ENCODE results near the gene TCF7L2. TPM values are rescaled to one million over a fixed set of nuclear protein-coding genes. Genes with fewer than 3 reads are reported as not detected.
A peak's percentile ranks its signal among the peaks of the same experiment; 100 is the strongest.

TCF7L2 gene
- total RNA-seq, 1 donor from 2014 or later, result 44.4 TPM

GRCh38 chr10:113047963-113048781 is 98.1 kb downstream of the TCF7L2 start:
- Histone ChIP-seq H3K27me3 (no peaks in the 10 kb centered on the region), H3K36me3 (no peaks in the 10 kb centered on the region), H3K27ac (peak overlapping the region; percentile 17), H3K4me1 (peaks cover 70% of the 10 kb centered on the region), H3K9me3 (no peaks in the 10 kb centered on the region), H3K4me3 (no peak overlapping the region)
- no peak for DNase-seq (ENCODE audit: extremely low spot score in 2 of 2)
- intact Hi-C loops (cut with DNase I), result no loop called here
- TF ChIP-seq POLR2A (IDR thresholded peaks at IDR 0.05) (no peak), POLR2AphosphoS5 (IDR thresholded peaks at IDR 0.05; ENCODE audit: insufficient read depth in 1 of 2, low read depth in 1 of 2) (no peak)
- TF ChIP-seq, protein P1, sequence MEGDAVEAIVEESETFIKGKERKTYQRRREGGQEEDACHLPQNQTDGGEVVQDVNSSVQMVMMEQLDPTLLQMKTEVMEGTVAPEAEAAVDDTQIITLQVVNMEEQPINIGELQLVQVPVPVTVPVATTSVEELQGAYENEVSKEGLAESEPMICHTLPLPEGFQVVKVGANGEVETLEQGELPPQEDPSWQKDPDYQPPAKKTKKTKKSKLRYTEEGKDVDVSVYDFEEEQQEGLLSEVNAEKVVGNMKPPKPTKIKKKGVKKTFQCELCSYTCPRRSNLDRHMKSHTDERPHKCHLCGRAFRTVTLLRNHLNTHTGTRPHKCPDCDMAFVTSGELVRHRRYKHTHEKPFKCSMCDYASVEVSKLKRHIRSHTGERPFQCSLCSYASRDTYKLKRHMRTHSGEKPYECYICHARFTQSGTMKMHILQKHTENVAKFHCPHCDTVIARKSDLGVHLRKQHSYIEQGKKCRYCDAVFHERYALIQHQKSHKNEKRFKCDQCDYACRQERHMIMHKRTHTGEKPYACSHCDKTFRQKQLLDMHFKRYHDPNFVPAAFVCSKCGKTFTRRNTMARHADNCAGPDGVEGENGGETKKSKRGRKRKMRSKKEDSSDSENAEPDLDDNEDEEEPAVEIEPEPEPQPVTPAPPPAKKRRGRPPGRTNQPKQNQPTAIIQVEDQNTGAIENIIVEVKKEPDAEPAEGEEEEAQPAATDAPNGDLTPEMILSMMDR (IDR thresholded peaks at IDR 0.05), result no peak

DNA sequence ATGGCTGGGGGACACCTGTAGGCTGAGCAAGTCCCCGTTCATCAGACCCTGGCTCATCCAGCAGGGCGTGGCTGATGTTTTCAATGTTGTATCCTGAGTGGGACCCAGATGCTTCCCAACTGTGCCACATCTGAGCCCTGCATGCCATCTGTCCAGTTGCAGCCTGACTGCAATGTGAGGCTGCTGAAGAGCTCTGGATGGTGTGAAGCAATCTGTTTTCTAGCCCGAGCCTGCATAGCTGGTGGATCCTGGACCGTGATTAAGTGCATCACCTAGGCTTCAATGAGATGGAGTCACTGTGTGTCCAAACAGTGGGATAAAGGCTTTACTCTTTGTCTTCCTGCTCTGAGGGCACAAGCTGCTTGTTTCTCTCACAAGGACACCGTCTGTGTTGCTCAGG is 99.8 kb downstream of the TCF7L2 start:
- Histone ChIP-seq H3K4me1 (peaks cover 80% of the 10 kb centered on the region), H3K4me3 (no peak overlapping the region)

GRCh38 chr10:113052076-113052830 is 102.2 kb downstream of the TCF7L2 start:
- Histone ChIP-seq H3K4me1 (peaks cover 73% of the 10 kb centered on the region), H3K36me3 (no peaks in the 10 kb centered on the region), H3K9me3 (no peaks in the 10 kb centered on the region), H3K27me3 (no peaks in the 10 kb centered on the region), H3K27ac (no peak overlapping the region), H3K4me3 (no peak overlapping the region)
- intact Hi-C loops (cut with DNase I), result no loop called here
- no peak for DNase-seq (ENCODE audit: extremely low spot score in 2 of 2)
- TF ChIP-seq, protein P1 (IDR thresholded peaks at IDR 0.05), result no peak
- TF ChIP-seq POLR2A (IDR thresholded peaks at IDR 0.05) (no peak), POLR2AphosphoS5 (IDR thresholded peaks at IDR 0.05; ENCODE audit: insufficient read depth in 1 of 2, low read depth in 1 of 2) (no peak)

More for the DNA sequence above, 99.8 kb downstream of the TCF7L2 start:
- intact Hi-C loops (cut with DNase I), result no loop called here
- DNase-seq (ENCODE audit: extremely low spot score in 2 of 2), result no peak
- no peaks in the 10 kb centered on the region for H3K36me3 ChIP-seq
- H3K9me3 ChIP-seq, result no peaks in the 10 kb centered on the region
- TF ChIP-seq, protein P1 (IDR thresholded peaks at IDR 0.05), result no peak
- H3K27ac ChIP-seq, result no peak overlapping the region
- no peaks in the 10 kb centered on the region for H3K27me3 ChIP-seq

DNA sequence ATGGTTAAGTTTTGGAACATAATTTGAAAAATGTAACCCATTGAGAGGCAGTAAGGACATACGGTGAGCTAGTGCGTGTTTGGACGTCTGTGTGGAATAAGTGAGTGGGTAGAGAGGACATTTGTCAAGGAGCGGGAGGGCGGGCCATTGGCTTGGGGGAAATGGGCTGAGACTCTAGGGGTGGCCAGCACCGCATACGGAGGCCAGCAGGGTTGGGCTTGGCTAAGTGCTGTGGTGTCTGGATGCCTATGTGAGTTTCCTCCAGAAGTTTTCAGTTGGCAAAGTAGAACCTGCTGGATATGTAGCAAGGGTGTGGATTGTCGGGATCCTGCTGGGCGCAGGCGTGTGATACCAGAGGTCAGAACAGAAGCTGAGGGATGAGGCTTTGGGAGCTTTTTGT is 103.0 kb downstream of the TCF7L2 start:
- no peaks in the 10 kb centered on the region for H3K27me3 ChIP-seq
- no peak for DNase-seq (ENCODE audit: extremely low spot score in 2 of 2)
- no peaks in the 10 kb centered on the region for H3K9me3 ChIP-seq
- intact Hi-C loops (cut with DNase I), result no loop called here
- H3K27ac ChIP-seq, result no peak overlapping the region
- peaks cover 73% of the 10 kb centered on the region for H3K4me1 ChIP-seq
- TF ChIP-seq POLR2AphosphoS5 (IDR thresholded peaks at IDR 0.05; ENCODE audit: insufficient read depth in 1 of 2, low read depth in 1 of 2) (no peak), POLR2A (IDR thresholded peaks at IDR 0.05) (no peak)
- TF ChIP-seq, protein P1 (IDR thresholded peaks at IDR 0.05), result no peak
- H3K4me3 ChIP-seq, result no peak overlapping the region
- H3K36me3 ChIP-seq, result no peaks in the 10 kb centered on the region

GRCh38 chr10:113053881-113054280 is 103.8 kb downstream of the TCF7L2 start:
- intact Hi-C loops (cut with DNase I), result no loop called here
- no peak for DNase-seq (ENCODE audit: extremely low spot score in 2 of 2)
- Histone ChIP-seq H3K4me3 (no peak overlapping the region), H3K27ac (no peak overlapping the region), H3K27me3 (no peaks in the 10 kb centered on the region), H3K36me3 (no peaks in the 10 kb centered on the region), H3K9me3 (no peaks in the 10 kb centered on the region), H3K4me1 (peaks cover 73% of the 10 kb centered on the region)
- TF ChIP-seq POLR2A (IDR thresholded peaks at IDR 0.05) (no peak), POLR2AphosphoS5 (IDR thresholded peaks at IDR 0.05; ENCODE audit: insufficient read depth in 1 of 2, low read depth in 1 of 2) (no peak)
- TF ChIP-seq, protein P1 (IDR thresholded peaks at IDR 0.05), result no peak
